Testis (tissue), 2 donors: ENCODE results near the gene TSC22D2.

ENCODE experiments used
- POLR2A ChIP-seq: fragments of 450-650 bp; IDR thresholded peaks from one replicate; pipeline ENCODE4 v1.6.1; 2017; ENCODE audit warnings: antibody characterized with exemption, mild to moderate bottlenecking, moderate library complexity
- TF ChIP-seq, protein P1 (sequence below), 3 experiments: fragments of 450-650 bp in 2 of 3; fragments of 200-600 bp in 1 of 3; sonication (generic) in 1 of 3; IDR thresholded peaks; one replicate each; pipeline ENCODE4 v1.5.1; 2016 to 2019; ENCODE audit warnings: antibody characterized with exemption in 3 of 3, mild to moderate bottlenecking in 2 of 3, moderate library complexity in 1 of 3

DNA sequence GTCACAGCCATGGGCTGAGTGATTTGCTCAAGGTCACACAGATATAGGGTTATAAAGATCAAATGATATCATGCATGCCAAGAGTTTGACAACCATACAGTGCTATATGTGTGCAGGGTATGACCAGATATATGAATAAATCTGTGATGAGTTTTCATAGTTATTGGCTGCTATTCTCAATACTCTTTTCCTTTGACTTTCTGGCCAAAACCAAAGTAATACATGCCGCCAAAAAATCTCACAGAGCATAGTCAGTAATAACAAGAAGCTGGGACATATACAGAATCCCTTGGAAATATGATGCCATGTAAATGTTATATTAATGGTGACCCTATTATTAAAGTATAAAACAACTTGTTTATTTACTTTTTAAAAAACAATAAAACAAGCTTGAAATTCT is 11.6 kb upstream of the TSC22D2 start:
- no peak for TF ChIP-seq POLR2A
- TF ChIP-seq, protein P1, sequence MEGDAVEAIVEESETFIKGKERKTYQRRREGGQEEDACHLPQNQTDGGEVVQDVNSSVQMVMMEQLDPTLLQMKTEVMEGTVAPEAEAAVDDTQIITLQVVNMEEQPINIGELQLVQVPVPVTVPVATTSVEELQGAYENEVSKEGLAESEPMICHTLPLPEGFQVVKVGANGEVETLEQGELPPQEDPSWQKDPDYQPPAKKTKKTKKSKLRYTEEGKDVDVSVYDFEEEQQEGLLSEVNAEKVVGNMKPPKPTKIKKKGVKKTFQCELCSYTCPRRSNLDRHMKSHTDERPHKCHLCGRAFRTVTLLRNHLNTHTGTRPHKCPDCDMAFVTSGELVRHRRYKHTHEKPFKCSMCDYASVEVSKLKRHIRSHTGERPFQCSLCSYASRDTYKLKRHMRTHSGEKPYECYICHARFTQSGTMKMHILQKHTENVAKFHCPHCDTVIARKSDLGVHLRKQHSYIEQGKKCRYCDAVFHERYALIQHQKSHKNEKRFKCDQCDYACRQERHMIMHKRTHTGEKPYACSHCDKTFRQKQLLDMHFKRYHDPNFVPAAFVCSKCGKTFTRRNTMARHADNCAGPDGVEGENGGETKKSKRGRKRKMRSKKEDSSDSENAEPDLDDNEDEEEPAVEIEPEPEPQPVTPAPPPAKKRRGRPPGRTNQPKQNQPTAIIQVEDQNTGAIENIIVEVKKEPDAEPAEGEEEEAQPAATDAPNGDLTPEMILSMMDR (IDR thresholded peaks at IDR 0.05): no peak
